GM19025 (cell line): ENCODE measurements around the gene SLC39A10.

Experiments
- ATAC-seq: cut with Tn5 transposase; IDR thresholded peaks from one replicate; pipeline ENCODE4 v1.9.1; 2021; ENCODE audit warnings: mild to moderate bottlenecking, low read depth, moderate library complexity; ENCODE audit not compliant: unreplicated experiment

SLC39A10 gene, protein sequence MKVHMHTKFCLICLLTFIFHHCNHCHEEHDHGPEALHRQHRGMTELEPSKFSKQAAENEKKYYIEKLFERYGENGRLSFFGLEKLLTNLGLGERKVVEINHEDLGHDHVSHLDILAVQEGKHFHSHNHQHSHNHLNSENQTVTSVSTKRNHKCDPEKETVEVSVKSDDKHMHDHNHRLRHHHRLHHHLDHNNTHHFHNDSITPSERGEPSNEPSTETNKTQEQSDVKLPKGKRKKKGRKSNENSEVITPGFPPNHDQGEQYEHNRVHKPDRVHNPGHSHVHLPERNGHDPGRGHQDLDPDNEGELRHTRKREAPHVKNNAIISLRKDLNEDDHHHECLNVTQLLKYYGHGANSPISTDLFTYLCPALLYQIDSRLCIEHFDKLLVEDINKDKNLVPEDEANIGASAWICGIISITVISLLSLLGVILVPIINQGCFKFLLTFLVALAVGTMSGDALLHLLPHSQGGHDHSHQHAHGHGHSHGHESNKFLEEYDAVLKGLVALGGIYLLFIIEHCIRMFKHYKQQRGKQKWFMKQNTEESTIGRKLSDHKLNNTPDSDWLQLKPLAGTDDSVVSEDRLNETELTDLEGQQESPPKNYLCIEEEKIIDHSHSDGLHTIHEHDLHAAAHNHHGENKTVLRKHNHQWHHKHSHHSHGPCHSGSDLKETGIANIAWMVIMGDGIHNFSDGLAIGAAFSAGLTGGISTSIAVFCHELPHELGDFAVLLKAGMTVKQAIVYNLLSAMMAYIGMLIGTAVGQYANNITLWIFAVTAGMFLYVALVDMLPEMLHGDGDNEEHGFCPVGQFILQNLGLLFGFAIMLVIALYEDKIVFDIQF

DNA sequence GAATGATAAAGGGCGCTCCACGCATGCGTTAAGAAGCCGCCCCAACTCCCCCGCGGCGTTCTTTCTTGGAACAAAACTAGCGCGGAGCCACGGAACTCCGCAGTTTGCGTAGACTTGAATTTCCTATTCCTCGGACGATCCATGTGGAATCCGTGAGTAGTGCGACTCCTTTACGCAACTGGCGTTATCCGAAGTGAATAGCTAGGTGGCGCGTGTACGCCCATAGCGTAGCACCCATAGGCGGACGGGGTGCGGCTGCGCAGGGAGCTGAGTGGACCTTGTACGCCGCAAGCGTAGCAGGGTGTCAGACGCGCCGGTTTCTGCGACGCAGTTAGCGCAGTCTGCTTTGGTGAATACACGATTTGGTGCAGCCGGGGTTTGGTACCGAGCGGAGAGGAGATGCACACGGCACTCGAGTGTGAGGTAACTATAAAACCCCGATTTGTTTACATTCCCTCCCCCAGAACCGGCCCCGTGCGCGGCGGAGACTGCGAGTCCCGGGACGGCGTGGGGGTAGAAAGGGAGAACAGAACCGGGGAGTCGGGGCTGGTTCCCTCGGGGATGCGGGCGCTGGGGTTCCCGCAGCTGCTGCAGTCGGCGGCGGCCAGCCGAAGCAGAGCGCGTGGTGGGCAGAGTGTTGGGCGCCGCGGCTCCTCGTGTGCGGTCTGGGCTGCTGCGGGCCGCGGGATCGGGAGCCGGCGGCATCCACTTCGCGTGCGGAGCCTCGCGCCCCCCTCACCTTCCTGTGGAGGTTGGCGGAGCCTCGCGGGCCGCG lies at the start of gene SLC39A10:
TSS of gene SLC39A10 (plus strand) at position 368 of the 775 bp plus-strand sequence. CDS start 22,817 bp downstream, outside the sequence.
- ATAC-seq = peak; percentile 72

DNA sequence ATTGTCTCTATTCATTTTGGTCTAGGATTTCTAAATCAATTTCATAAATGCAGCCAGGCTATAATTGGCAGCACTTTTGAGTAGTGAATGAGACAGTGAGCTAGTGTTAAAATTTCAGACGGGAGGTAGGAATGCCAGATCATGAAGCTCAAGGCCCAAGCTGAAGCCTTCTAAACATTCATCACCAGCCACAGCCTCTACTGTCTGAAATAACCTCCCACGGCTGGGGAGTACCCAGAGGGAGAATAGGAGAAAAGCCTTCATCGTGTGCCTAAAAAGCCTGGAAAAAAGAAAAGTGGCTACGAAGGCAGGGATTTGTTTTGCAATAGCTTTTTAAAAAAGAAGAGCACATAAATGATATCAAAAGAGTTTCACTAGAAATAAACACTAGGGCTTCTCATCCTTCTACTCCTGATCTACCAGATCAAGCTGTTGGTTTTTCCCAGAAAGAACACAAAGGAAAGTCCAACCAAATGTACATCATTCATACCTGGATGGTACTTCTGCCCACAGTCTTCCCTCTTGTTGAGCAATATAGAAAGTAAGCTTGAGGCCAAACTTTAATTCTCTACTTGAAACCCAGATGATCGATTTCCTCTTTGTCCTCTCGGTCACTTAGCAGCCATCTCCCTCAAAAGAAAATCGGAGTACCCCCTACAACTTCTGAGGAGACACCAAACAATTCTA lies 48.1 kb upstream of the SLC39A10 start:
- no peak for ATAC-seq

- no peak for ATAC-seq
Measured at GRCh38 chr2:195610717-195611116, 46.3 kb upstream of the SLC39A10 start.

- ATAC-seq = no peak
Measured at GRCh38 chr2:195612611-195613495, 44.2 kb upstream of the SLC39A10 start.

- ATAC-seq = no peak
Measured at GRCh38 chr2:195613922-195614321, 43.1 kb upstream of the SLC39A10 start.

GRCh38 chr2:195619590-195619989 lies 37.4 kb upstream of the SLC39A10 start:
- ATAC-seq = no peak

DNA sequence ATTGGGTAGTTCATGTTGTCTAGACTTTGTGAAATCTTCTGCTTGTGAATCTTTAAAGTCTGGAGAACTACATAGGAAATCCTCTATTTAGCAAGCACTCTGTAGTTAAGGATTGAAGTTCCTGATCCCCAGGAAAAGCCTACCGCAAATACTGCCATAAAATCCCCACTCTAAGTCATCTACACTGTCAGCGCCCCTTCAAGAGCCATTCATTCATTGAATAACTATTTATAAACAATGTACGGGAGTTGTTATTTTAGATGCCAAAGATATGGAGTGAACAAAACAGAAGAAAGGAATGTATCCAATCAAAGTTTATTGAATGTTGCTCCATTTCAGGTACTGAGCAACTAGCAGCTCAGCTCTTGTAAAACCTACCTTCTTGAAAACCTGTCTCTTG lies 36.5 kb upstream of the SLC39A10 start:
- no peak for ATAC-seq

DNA sequence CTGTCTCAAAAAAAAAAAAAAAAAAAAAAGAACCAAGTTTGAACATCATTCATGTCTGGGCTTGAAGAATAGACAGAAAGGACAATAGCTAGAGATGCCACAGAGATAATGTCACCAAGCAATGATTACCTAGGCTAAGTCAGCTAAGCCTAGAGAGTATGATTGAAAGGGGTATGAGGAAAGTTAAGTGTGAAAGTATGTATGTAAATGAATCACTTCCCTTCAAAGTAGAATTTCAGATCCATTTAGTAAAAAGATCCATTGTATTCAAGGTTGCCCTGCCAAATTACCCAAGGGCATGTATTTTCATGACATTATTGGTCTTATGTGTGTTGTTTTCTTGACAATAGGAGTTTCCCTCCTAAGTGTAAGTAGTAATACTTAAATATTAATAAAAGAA lies 34.1 kb upstream of the SLC39A10 start:
- ATAC-seq = peak; percentile 73

- no peak for ATAC-seq
Measured at GRCh38 chr2:195626507-195626906, 30.5 kb upstream of the SLC39A10 start.

- no peak for ATAC-seq
Measured at GRCh38 chr2:195628666-195629065, 28.4 kb upstream of the SLC39A10 start.

DNA sequence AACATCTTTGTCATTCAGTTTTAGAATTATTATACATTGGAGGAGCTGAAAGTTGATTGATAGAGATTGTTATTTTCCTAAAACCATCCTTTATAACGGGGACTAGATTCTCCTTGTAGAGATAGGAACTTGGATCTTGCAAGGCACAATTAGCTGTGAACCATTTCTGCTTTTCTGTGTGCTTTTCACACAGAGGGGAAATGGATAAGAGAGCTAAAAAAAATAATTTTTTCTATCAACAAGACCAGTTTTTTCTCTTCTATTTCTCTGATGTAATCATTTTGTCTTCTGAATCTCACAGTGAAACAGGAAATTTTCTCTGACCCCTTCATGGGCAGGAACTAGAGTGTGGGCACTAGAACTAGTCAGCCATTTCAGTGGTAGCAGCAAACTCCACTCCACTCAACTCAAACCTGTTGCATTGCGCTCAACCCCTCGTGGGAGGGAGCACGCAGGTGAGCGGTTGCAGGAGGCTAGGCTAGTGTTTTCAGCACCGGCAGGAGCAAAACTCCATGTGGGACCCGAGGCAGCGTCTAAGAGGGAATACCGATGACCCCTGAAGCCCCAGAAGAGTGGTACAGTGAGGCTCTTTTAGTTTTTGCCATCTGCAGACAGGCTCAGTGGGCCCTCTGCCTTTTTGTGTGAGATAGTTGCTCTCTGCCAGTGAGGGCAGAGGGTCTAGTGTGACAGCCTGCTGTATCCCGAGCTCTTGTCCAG lies 24.0 kb upstream of the SLC39A10 start:
- ATAC-seq = no peak

DNA sequence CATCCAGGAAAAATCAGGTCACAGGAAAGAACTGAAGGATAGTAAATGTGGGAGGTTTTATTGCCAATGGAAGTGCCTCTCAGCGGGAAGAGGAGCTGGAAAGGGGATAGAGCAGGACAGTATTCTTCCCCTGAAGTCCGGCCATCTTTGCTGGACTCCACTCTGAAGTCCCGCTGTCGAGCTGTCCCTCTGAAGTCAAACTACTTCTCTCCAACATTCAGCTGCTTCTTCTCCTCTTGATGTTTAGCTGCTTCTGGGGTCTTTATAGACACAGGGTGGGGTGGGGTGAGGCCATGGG lies 23.5 kb upstream of the SLC39A10 start:
- no peak for ATAC-seq

DNA sequence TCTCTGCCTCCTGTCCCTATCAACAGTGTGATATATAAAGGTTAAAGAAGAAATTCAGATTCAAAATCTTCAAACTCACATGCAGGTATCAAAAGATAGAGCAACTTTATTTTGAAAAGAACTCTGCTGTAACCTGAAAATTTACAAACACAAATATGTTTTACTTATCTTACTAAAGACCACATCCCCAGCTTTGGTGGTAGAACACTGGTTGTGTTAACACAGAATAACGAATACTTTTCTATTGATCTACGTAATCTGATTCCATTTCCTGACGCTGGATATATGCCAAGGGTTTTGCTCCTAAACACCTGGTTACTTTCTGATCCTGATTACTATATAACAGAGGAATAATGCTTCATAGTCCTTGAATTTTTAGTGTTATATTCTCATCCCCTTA lies 23.1 kb upstream of the SLC39A10 start:
- no peak for ATAC-seq

GRCh38 chr2:195636890-195637289 lies 20.1 kb upstream of the SLC39A10 start:
- ATAC-seq = no peak

DNA sequence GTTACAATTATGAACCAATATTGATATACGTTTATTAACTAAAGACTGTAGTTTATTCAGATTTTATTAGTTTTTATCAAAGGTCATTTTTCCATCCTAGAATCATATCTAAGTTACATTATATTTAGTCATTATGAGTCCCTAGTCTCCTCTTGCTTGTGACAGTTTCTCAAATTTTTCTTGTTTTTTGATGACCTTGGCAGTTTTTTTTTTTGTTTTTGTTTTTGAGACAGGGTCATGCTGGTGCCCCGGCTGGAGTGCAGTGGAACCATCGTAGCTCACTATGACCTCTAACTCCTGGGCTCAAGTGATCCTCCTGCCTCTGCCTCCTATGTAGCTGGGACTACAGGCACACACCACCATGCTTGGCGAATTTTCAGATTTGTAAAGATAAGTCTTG lies 18.3 kb upstream of the SLC39A10 start:
- no peak for ATAC-seq

DNA sequence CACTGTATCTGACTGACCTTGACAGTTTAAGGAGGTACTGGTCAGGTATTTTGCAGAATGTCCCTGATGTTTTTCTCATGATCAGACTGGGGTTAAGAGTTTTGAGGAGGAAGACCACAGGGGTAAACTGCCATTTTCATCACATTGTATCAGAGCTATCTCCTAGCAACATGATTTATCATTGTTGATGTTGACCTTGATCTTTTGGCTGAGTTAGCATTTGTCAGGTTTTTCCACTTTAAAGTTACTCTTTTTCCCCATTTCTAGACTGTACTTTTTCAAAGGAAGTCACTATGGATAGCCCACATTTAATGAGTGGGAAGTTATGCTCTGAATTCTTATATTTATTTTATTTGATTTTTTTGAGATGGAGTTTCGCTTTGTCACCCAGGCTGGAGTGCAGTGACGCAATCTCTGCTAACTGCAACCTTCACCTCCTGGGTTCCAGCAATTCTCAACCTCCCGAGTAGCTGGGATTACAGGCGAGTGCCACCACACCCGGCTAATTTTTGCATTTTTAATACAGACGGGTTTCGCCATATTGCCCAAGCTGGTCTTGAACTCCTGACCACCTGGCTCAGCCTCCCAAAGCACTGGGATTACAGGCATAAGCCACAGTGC lies 17.7 kb upstream of the SLC39A10 start:
- ATAC-seq = no peak

GRCh38 chr2:195639959-195640358 lies 17.1 kb upstream of the SLC39A10 start:
- no peak for ATAC-seq

- no peak for ATAC-seq
Measured at GRCh38 chr2:195642027-195642678, 14.9 kb upstream of the SLC39A10 start.
